Spleen (tissue), 7 donors: ENCODE data around the gene GPR34.

ENCODE experiments used
- CTCF ChIP-seq, 11 experiments: fragments of 200-600 bp in 7 of 11; fragments of 450-650 bp in 4 of 11; sonication (generic) in 4 of 11; IDR thresholded peaks in 8 of 11; conservative IDR thresholded peaks in 3 of 11; 1 replicate in 7 of 11; 2 replicates in 4 of 11; pipeline versions ENCODE4 v1.4.0 to v1.8.0; 2016 to 2021; ENCODE audit warnings: antibody characterized with exemption in 11 of 11, inconsistent platforms in 4 of 11, mild to moderate bottlenecking in 1 of 11
- POLR2A ChIP-seq, 3 donors: fragments of 450-650 bp; IDR thresholded peaks; one replicate each; pipeline ENCODE4 v1.5.1; 2017; ENCODE audit warnings: antibody characterized with exemption in 3 of 3, mild to moderate bottlenecking in 1 of 3
- POLR2AphosphoS5 ChIP-seq, 3 donors: sonication (generic); formaldehyde crosslinking; IDR thresholded peaks; one replicate each; pipeline ENCODE4 v1.5.1; 2017; ENCODE audit warnings: antibody characterized with exemption in 3 of 3
- donor health status: DM: no; HTN: no; CAD: no; lungs with moderate emphysema.
- donor health status: DM: no; HTN: no; CAD: no.
- donor health status: DM: no; HTN: no; CAD: no.

GRCh38 chrX:41722816-41723618 lies 34.2 kb downstream of the GPR34 start:
- TF ChIP-seq POLR2A (IDR thresholded peaks at IDR 0.05): no peak
- no peak for TF ChIP-seq POLR2AphosphoS5 (IDR thresholded peaks at IDR 0.05)
- no peak for TF ChIP-seq CTCF (IDR thresholded peaks at IDR 0.05 in 8 of 11, conservative IDR thresholded peaks at IDR 0.05 in 3 of 11)
